ENCODE data around the gene ACAA1. TPM values are rescaled to one million over a fixed set of nuclear protein-coding genes. Genes with fewer than 3 reads are reported as not detected.
A peak's percentile ranks its signal among the peaks of the same experiment; 100 is the strongest.

Gene ACAA1
- total and polyA plus RNA-seq, 4 donors: 220 to 410 (median 340) TPM

- H3K4me1 ChIP-seq (ENCODE audit: control insufficient read depth in 4 of 4, insufficient read depth in 4 of 4, low read length in 3 of 4): peaks cover 2 to 11% (median 9%) of the 10 kb centered on the region in 4 donors
- WGBS: under 1% methylated on average over 57 of the region's 57 CpGs
- H3K27ac ChIP-seq (ENCODE audit: low read depth in 1 of 2, low read length in 2 of 2): peak within 1 kb of the TSS; percentile 94 to 97
- peak within 1 kb of the TSS; percentile 45 to 88 for H3K9ac ChIP-seq (ENCODE audit: low read depth in 1 of 2, low read length in 2 of 2)
- peak within 1 kb of the TSS; percentile 85 for H3K4me3 ChIP-seq (ENCODE audit: low read depth in 1 of 3, low read length in 3 of 3)
- TF ChIP-seq FOXA1 (IDR thresholded peaks at IDR 0.05) (no peak), HNF4G (IDR thresholded peaks at IDR 0.05) (no peak), REST (IDR thresholded peaks at IDR 0.05) (peak; percentile 25), FOXA2 (IDR thresholded peaks at IDR 0.05) (no peak), HNF4A (conservative IDR thresholded peaks at IDR 0.05) (peak in 1 of 2 donors; percentile 66), EGR1 (IDR thresholded peaks at IDR 0.05; ENCODE audit: low read depth in 2 of 2) (peak in 1 of 2 donors; percentile 11), RAD21 (IDR thresholded peaks at IDR 0.05) (peak in 1 of 2 donors; percentile 50), JUND (IDR thresholded peaks at IDR 0.05) (peak; percentile 64 to 79), YY1 (IDR thresholded peaks at IDR 0.05) (peak; percentile 99), NR2F2 (IDR thresholded peaks at IDR 0.05) (peak; percentile 71), TAF1 (conservative IDR thresholded peaks at IDR 0.05) (peak; percentile 55), ZBTB33 (IDR thresholded peaks at IDR 0.05) (peak; percentile 74), RXRA (IDR thresholded peaks at IDR 0.05) (peak; percentile 84 to 86), ATF3 (IDR thresholded peaks at IDR 0.05) (no peak), GABPA (IDR thresholded peaks at IDR 0.05 in 1 of 2, conservative IDR thresholded peaks at IDR 0.05 in 1 of 2) (peak; percentile 90 to 95), SP1 (IDR thresholded peaks at IDR 0.05) (peak; percentile 94), MAX (IDR thresholded peaks at IDR 0.05) (peak; percentile 74)
- peak; percentile 97 for DNase-seq (ENCODE audit: low spot score)
- H3K36me3 ChIP-seq (ENCODE audit: control insufficient read depth in 4 of 4, insufficient read depth in 3 of 4, low read depth in 1 of 4, low read length in 3 of 4): no peaks in the 10 kb centered on the region
- H3K9me3 ChIP-seq (ENCODE audit: control insufficient read depth in 4 of 4, low read length in 3 of 4): no peaks in the 10 kb centered on the region
- H3K27me3 ChIP-seq (ENCODE audit: control insufficient read depth in 4 of 4, insufficient read depth in 4 of 4, low read length in 3 of 4): no peaks in the 10 kb centered on the region
Measured at GRCh38 chr3:38164952-38165721, 28.2 kb upstream of the ACAA1 start, which contains the start of gene OXSR1. Gene OXSR1 (plus strand): TSS chr3:38165537. CDS start chr3:38165877, 340 bp downstream.

- peaks cover 2 to 11% (median 9%) of the 10 kb centered on the region in 4 donors for H3K4me1 ChIP-seq (ENCODE audit: control insufficient read depth in 4 of 4, insufficient read depth in 4 of 4, low read length in 3 of 4)
- peak overlapping the region; percentile 94 to 97 for H3K27ac ChIP-seq (ENCODE audit: low read depth in 1 of 2, low read length in 2 of 2)
- H3K27me3 ChIP-seq (ENCODE audit: control insufficient read depth in 4 of 4, insufficient read depth in 4 of 4, low read length in 3 of 4): no peaks in the 10 kb centered on the region
- H3K9ac ChIP-seq (ENCODE audit: low read depth in 1 of 2, low read length in 2 of 2): peak overlapping the region; percentile 45 to 82
- TF ChIP-seq MAX (IDR thresholded peaks at IDR 0.05) (no peak), RAD21 (IDR thresholded peaks at IDR 0.05) (peak in 1 of 2 donors; percentile 35), HNF4A (conservative IDR thresholded peaks at IDR 0.05) (peak in 1 of 2 donors; percentile 28), ATF3 (IDR thresholded peaks at IDR 0.05) (peak; percentile 64), REST (IDR thresholded peaks at IDR 0.05) (peak; percentile 63)
- H3K36me3 ChIP-seq (ENCODE audit: control insufficient read depth in 4 of 4, insufficient read depth in 3 of 4, low read depth in 1 of 4, low read length in 3 of 4): no peaks in the 10 kb centered on the region
- no peak for DNase-seq (ENCODE audit: low spot score)
- WGBS: 2% methylated on average over 17 of the region's 17 CpGs
- H3K4me3 ChIP-seq (ENCODE audit: low read depth in 1 of 3, low read length in 3 of 3): peak overlapping the region; percentile 16 to 64 (median 41)
- H3K9me3 ChIP-seq (ENCODE audit: control insufficient read depth in 4 of 4, low read length in 3 of 4): no peaks in the 10 kb centered on the region
Measured at GRCh38 chr3:38164643-38164951, 27.7 kb upstream of the ACAA1 start.

Data from liver (tissue), 9 donors.